ENCODE results near the gene AGAP1. TPM values are rescaled to one million over a fixed set of nuclear protein-coding genes. Genes with fewer than 3 reads are reported as not detected.

AGAP1 gene
- total and polyA plus RNA-seq, 4 donors = 2.0 to 8.5 (median 5.4) TPM

DNA sequence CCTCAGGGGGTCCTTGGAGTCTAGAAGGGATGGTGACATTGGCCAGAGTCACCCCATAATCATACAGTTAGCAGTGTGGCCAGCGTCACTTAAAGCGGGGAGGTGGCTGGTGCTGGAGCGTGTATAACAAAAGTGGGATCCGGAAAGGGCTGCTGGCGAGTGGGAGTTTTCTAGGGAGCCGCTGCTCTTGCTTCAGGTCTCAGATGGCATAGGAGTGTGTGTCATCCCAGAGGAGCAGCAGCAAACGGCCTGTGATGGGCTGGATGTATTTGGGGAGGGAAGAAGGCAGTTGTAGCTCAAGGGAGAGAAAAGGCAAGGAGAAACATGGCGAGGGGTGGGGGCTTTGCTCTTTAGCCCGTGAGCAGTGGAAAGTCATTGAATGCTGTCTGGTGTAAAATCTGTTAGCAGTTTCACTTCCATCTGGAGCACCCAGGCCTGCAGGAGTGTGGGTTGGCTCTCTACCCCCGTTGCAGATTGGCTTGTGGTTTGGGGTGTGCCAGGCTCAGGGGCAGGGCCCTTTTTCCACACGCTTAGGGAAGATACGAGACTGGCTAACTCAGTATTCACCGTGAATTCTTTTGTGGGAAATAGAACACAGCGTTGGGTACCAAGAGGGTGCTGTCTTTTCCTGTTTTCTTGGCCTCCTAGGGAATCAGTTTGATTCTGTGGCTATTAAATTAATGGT, 120.5 kb downstream of the AGAP1 start:
- H3K4me1 ChIP-seq (ENCODE audit: control insufficient read depth in 4 of 4, insufficient read depth in 4 of 4, low read length in 3 of 4) = peaks cover 4 to 15% (median 10%) of the 10 kb centered on the region in 4 donors
- H3K36me3 ChIP-seq (ENCODE audit: control insufficient read depth in 4 of 4, insufficient read depth in 3 of 4, low read depth in 1 of 4, low read length in 3 of 4) = no peaks in the 10 kb centered on the region
- no peaks in the 10 kb centered on the region for H3K27me3 ChIP-seq (ENCODE audit: control insufficient read depth in 4 of 4, insufficient read depth in 4 of 4, low read length in 3 of 4)
- TF ChIP-seq JUND (IDR thresholded peaks at IDR 0.05) = no peak
- TF ChIP-seq RXRA (IDR thresholded peaks at IDR 0.05) = no peak
- TF ChIP-seq HNF4G (IDR thresholded peaks at IDR 0.05) = no peak
- no peak for TF ChIP-seq MAX (IDR thresholded peaks at IDR 0.05)
- TF ChIP-seq YY1 (IDR thresholded peaks at IDR 0.05) = no peak
- TF ChIP-seq REST (IDR thresholded peaks at IDR 0.05) = no peak
- no peak for TF ChIP-seq GABPA (IDR thresholded peaks at IDR 0.05 in 1 of 2, conservative IDR thresholded peaks at IDR 0.05 in 1 of 2)
- no peak for TF ChIP-seq FOXA1 (IDR thresholded peaks at IDR 0.05)
- TF ChIP-seq CTCF (IDR thresholded peaks at IDR 0.05; ENCODE audit: low read depth, low read length, missing input control) = no peak
- TF ChIP-seq ZBTB33 (IDR thresholded peaks at IDR 0.05) = no peak
- no peak for TF ChIP-seq NR2F2 (IDR thresholded peaks at IDR 0.05)
- TF ChIP-seq TAF1 (conservative IDR thresholded peaks at IDR 0.05) = no peak
- TF ChIP-seq RAD21 (IDR thresholded peaks at IDR 0.05) = no peak
- no peak for TF ChIP-seq FOXA2 (IDR thresholded peaks at IDR 0.05)
- TF ChIP-seq EGR1 (IDR thresholded peaks at IDR 0.05; ENCODE audit: low read depth in 2 of 2) = no peak
- TF ChIP-seq SP1 (IDR thresholded peaks at IDR 0.05) = no peak
- TF ChIP-seq, protein P1, sequence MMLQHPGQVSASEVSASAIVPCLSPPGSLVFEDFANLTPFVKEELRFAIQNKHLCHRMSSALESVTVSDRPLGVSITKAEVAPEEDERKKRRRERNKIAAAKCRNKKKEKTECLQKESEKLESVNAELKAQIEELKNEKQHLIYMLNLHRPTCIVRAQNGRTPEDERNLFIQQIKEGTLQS (IDR thresholded peaks at IDR 0.05) = no peak
- TF ChIP-seq HNF4A (conservative IDR thresholded peaks at IDR 0.05) = no peak
- no peak for DNase-seq (ENCODE audit: low spot score)
- H3K27ac ChIP-seq (ENCODE audit: low read depth in 1 of 2, low read length in 2 of 2) = no peak overlapping the region
- H3K9ac ChIP-seq (ENCODE audit: low read depth in 1 of 2, low read length in 2 of 2) = no peak overlapping the region
- no peak overlapping the region for H3K4me3 ChIP-seq (ENCODE audit: low read depth in 1 of 3, low read length in 3 of 3)
- no peaks in the 10 kb centered on the region for H3K9me3 ChIP-seq (ENCODE audit: control insufficient read depth in 4 of 4, low read length in 3 of 4)
- WGBS = 85% methylated on average over 14 of the region's 14 CpGs

Measured in liver (tissue), 9 donors.